ENCODE results near the gene PSMG4.

PSMG4 gene

GRCh38 chr6:3292431-3293197 lies 33.9 kb downstream of the PSMG4 start:
- H2AK5ac ChIP-seq (ENCODE audit: low read length), result no peak overlapping the region
- H3K79me2 ChIP-seq (ENCODE audit: control insufficient read depth, insufficient read depth, low read length, poor library complexity), result no peaks in the 10 kb centered on the region
- H3K14ac ChIP-seq (ENCODE audit: low read length), result no peak overlapping the region
- no peak overlapping the region for H2BK5ac ChIP-seq (ENCODE audit: low read depth, low read length, poor library complexity)
- no peak overlapping the region for H3K23ac ChIP-seq (ENCODE audit: low read length)
- no peak overlapping the region for H3K4ac ChIP-seq (ENCODE audit: low read depth, low read length)
- H2BK120ac ChIP-seq (ENCODE audit: insufficient read depth, low read length, poor library complexity), result no peak overlapping the region
- H3K4me2 ChIP-seq (ENCODE audit: low read length), result no peak overlapping the region
- no peak overlapping the region for H2BK12ac ChIP-seq (ENCODE audit: low read length)
- no peaks in the 10 kb centered on the region for H3K79me1 ChIP-seq (ENCODE audit: low read length)
- WGBS (ENCODE audit: extremely low coverage, insufficient coverage, insufficient read length), result no CpG with 5 or more reads among the region's 32 CpGs
- no peaks in the 10 kb centered on the region for H3K4me1 ChIP-seq (ENCODE audit: control insufficient read depth in 1 of 2, insufficient read depth in 2 of 2, low read length in 2 of 2)
- H4K8ac ChIP-seq (ENCODE audit: low read depth, low read length), result no peak overlapping the region
- H4K91ac ChIP-seq (ENCODE audit: low read depth, low read length), result no peak overlapping the region
- DNase-seq, result no peak
- H4K12ac ChIP-seq (ENCODE audit: low read depth, low read length), result no peak overlapping the region
- H2AFZ ChIP-seq (ENCODE audit: insufficient read depth, low read length, poor library complexity), result no peak overlapping the region
- no peaks in the 10 kb centered on the region for H3K9me3 ChIP-seq (ENCODE audit: insufficient read depth, low read depth, low read length)
- no peak overlapping the region for H3K27ac ChIP-seq (ENCODE audit: low read depth, low read length)
- no peak overlapping the region for H3K4me3 ChIP-seq (ENCODE audit: low read depth, low read length)
- H3K9ac ChIP-seq (ENCODE audit: low read length), result no peak overlapping the region
- no peak overlapping the region for H3K18ac ChIP-seq (ENCODE audit: low read length)
- H3K36me3 ChIP-seq (ENCODE audit: control insufficient read depth in 1 of 2, insufficient read depth in 2 of 2, low read length in 2 of 2), result peaks cover 58 to 59% of the 10 kb centered on the region in 2 experiments
- no peaks in the 10 kb centered on the region for H3K27me3 ChIP-seq (ENCODE audit: insufficient read depth, low read length)

GRCh38 chr6:3293271-3294155 lies 34.8 kb downstream of the PSMG4 start:
- Histone ChIP-seq H3K4me2 (ENCODE audit: low read length) (no peak overlapping the region), H3K9me3 (ENCODE audit: insufficient read depth, low read depth, low read length) (no peaks in the 10 kb centered on the region), H4K91ac (ENCODE audit: low read depth, low read length) (no peak overlapping the region), H3K27me3 (ENCODE audit: insufficient read depth, low read length) (no peaks in the 10 kb centered on the region), H3K4ac (ENCODE audit: low read depth, low read length) (no peak overlapping the region), H2BK12ac (ENCODE audit: low read length) (no peak overlapping the region), H2AFZ (ENCODE audit: insufficient read depth, low read length, poor library complexity) (no peak overlapping the region), H3K79me1 (ENCODE audit: low read length) (no peaks in the 10 kb centered on the region), H2BK5ac (ENCODE audit: low read depth, low read length, poor library complexity) (no peak overlapping the region), H4K8ac (ENCODE audit: low read depth, low read length) (no peak overlapping the region), H3K36me3 (ENCODE audit: control insufficient read depth in 1 of 2, insufficient read depth in 2 of 2, low read length in 2 of 2) (peaks cover 54 to 56% of the 10 kb centered on the region in 2 experiments), H3K14ac (ENCODE audit: low read length) (no peak overlapping the region), H2AK5ac (ENCODE audit: low read length) (no peak overlapping the region), H4K12ac (ENCODE audit: low read depth, low read length) (no peak overlapping the region), H3K4me3 (ENCODE audit: low read depth, low read length) (no peak overlapping the region), H2BK120ac (ENCODE audit: insufficient read depth, low read length, poor library complexity) (no peak overlapping the region), H3K23ac (ENCODE audit: low read length) (no peak overlapping the region), H3K79me2 (ENCODE audit: control insufficient read depth, insufficient read depth, low read length, poor library complexity) (no peaks in the 10 kb centered on the region), H3K4me1 (ENCODE audit: control insufficient read depth in 1 of 2, insufficient read depth in 2 of 2, low read length in 2 of 2) (no peaks in the 10 kb centered on the region), H3K27ac (ENCODE audit: low read depth, low read length) (no peak overlapping the region), H3K18ac (ENCODE audit: low read length) (no peak overlapping the region), H3K9ac (ENCODE audit: low read length) (no peak overlapping the region)
- no peak for DNase-seq
- WGBS (ENCODE audit: extremely low coverage, insufficient coverage, insufficient read length), result no CpG with 5 or more reads among the region's 26 CpGs

DNA sequence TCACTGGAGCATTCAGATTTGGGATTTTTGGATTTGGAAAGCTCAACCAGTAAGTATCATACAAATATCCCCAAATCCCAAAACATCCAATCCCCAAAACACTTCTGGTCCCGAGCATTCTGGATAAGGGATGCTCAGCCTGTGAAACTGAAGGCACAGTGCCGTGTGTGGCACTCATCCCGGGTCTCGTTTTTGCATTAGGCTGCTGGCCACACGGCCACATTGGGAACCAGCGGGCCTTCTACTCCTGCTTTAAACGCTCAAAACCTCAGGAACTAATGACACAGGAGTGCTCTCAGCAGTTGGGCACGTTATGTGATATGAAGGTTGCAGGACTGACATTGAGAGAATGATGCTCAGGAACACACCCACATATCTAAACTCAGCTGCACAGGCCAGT lies 35.6 kb downstream of the PSMG4 start:
- Histone ChIP-seq H3K36me3 (ENCODE audit: control insufficient read depth in 1 of 2, insufficient read depth in 2 of 2, low read length in 2 of 2) (peaks cover 48% of the 10 kb centered on the region in 2 experiments), H2BK12ac (ENCODE audit: low read length) (no peak overlapping the region), H3K79me2 (ENCODE audit: control insufficient read depth, insufficient read depth, low read length, poor library complexity) (no peaks in the 10 kb centered on the region), H3K79me1 (ENCODE audit: low read length) (no peaks in the 10 kb centered on the region), H4K12ac (ENCODE audit: low read depth, low read length) (no peak overlapping the region), H3K9ac (ENCODE audit: low read length) (no peak overlapping the region), H3K4ac (ENCODE audit: low read depth, low read length) (no peak overlapping the region), H3K14ac (ENCODE audit: low read length) (no peak overlapping the region), H3K18ac (ENCODE audit: low read length) (no peak overlapping the region), H3K27me3 (ENCODE audit: insufficient read depth, low read length) (no peaks in the 10 kb centered on the region), H3K4me1 (ENCODE audit: control insufficient read depth in 1 of 2, insufficient read depth in 2 of 2, low read length in 2 of 2) (no peaks in the 10 kb centered on the region), H4K8ac (ENCODE audit: low read depth, low read length) (no peak overlapping the region), H4K91ac (ENCODE audit: low read depth, low read length) (no peak overlapping the region), H2BK120ac (ENCODE audit: insufficient read depth, low read length, poor library complexity) (no peak overlapping the region), H3K9me3 (ENCODE audit: insufficient read depth, low read depth, low read length) (no peaks in the 10 kb centered on the region), H3K27ac (ENCODE audit: low read depth, low read length) (no peak overlapping the region), H3K4me2 (ENCODE audit: low read length) (no peak overlapping the region), H3K23ac (ENCODE audit: low read length) (no peak overlapping the region), H2BK5ac (ENCODE audit: low read depth, low read length, poor library complexity) (no peak overlapping the region), H3K4me3 (ENCODE audit: low read depth, low read length) (no peak overlapping the region), H2AK5ac (ENCODE audit: low read length) (no peak overlapping the region), H2AFZ (ENCODE audit: insufficient read depth, low read length, poor library complexity) (no peak overlapping the region)
- WGBS (ENCODE audit: extremely low coverage, insufficient coverage, insufficient read length), result no CpG with 5 or more reads among the region's 8 CpGs
- DNase-seq, result no peak

- H3K18ac ChIP-seq (ENCODE audit: low read length), result no peak overlapping the region
- no CpG with 5 or more reads among the region's 29 CpGs for WGBS (ENCODE audit: extremely low coverage, insufficient coverage, insufficient read length)
- no peak overlapping the region for H3K4me2 ChIP-seq (ENCODE audit: low read length)
- H3K79me2 ChIP-seq (ENCODE audit: control insufficient read depth, insufficient read depth, low read length, poor library complexity), result no peaks in the 10 kb centered on the region
- H4K12ac ChIP-seq (ENCODE audit: low read depth, low read length), result no peak overlapping the region
- no peak overlapping the region for H3K4ac ChIP-seq (ENCODE audit: low read depth, low read length)
- H3K27me3 ChIP-seq (ENCODE audit: insufficient read depth, low read length), result no peaks in the 10 kb centered on the region
- H4K91ac ChIP-seq (ENCODE audit: low read depth, low read length), result no peak overlapping the region
- no peak overlapping the region for H2BK120ac ChIP-seq (ENCODE audit: insufficient read depth, low read length, poor library complexity)
- no peak overlapping the region for H2AK5ac ChIP-seq (ENCODE audit: low read length)
- no peak overlapping the region for H2BK5ac ChIP-seq (ENCODE audit: low read depth, low read length, poor library complexity)
- no peak overlapping the region for H3K27ac ChIP-seq (ENCODE audit: low read depth, low read length)
- H3K36me3 ChIP-seq (ENCODE audit: control insufficient read depth in 1 of 2, insufficient read depth in 2 of 2, low read length in 2 of 2), result peaks cover 42 to 46% of the 10 kb centered on the region in 2 experiments
- H3K9me3 ChIP-seq (ENCODE audit: insufficient read depth, low read depth, low read length), result no peaks in the 10 kb centered on the region
- H3K14ac ChIP-seq (ENCODE audit: low read length), result no peak overlapping the region
- H3K4me1 ChIP-seq (ENCODE audit: control insufficient read depth in 1 of 2, insufficient read depth in 2 of 2, low read length in 2 of 2), result no peaks in the 10 kb centered on the region
- no peak overlapping the region for H2AFZ ChIP-seq (ENCODE audit: insufficient read depth, low read length, poor library complexity)
- no peaks in the 10 kb centered on the region for H3K79me1 ChIP-seq (ENCODE audit: low read length)
- no peak overlapping the region for H4K8ac ChIP-seq (ENCODE audit: low read depth, low read length)
- no peak overlapping the region for H3K4me3 ChIP-seq (ENCODE audit: low read depth, low read length)
- no peak overlapping the region for H2BK12ac ChIP-seq (ENCODE audit: low read length)
- no peak for DNase-seq
- H3K23ac ChIP-seq (ENCODE audit: low read length), result no peak overlapping the region
- H3K9ac ChIP-seq (ENCODE audit: low read length), result no peak overlapping the region
Measured at GRCh38 chr6:3294921-3295871, 36.4 kb downstream of the PSMG4 start.
